ENCODE results near the gene LRIG2.
A peak's percentile ranks its signal among the peaks of the same experiment; 100 is the strongest.

Gene LRIG2

GRCh38 chr1:113129529-113130185 lies 56.7 kb downstream of the LRIG2 start:
- no peaks in the 10 kb centered on the region for H3K9me3 ChIP-seq (ENCODE audit: control insufficient read depth in 1 of 2, low read length in 2 of 2)
- peaks cover 14 to 19% of the 10 kb centered on the region in 2 donors for H3K36me3 ChIP-seq (ENCODE audit: control insufficient read depth in 1 of 2, insufficient read depth in 2 of 2, low read length in 2 of 2)
- H3K4me3 ChIP-seq (ENCODE audit: low read depth in 1 of 2, low read length in 2 of 2) = no peak overlapping the region

GRCh38 chr1:113133038-113133437 lies 60.0 kb downstream of the LRIG2 start:
- Histone ChIP-seq H3K4me1 (ENCODE audit: control insufficient read depth in 1 of 2, insufficient read depth in 2 of 2, low read length in 2 of 2) (peaks cover 0 to 11% of the 10 kb centered on the region in 2 donors), H3K36me3 (ENCODE audit: control insufficient read depth in 1 of 2, insufficient read depth in 2 of 2, low read length in 2 of 2) (no peaks in the 10 kb centered on the region), H3K4me3 (ENCODE audit: low read depth in 1 of 2, low read length in 2 of 2) (no peak overlapping the region), H3K9me3 (ENCODE audit: control insufficient read depth in 1 of 2, low read length in 2 of 2) (no peaks in the 10 kb centered on the region), H3K27me3 (ENCODE audit: low read depth, low read length) (no peaks in the 10 kb centered on the region), H3K27ac (ENCODE audit: low read length) (no peak overlapping the region)

More at GRCh38 chr1:113129529-113130185, 56.7 kb downstream of the LRIG2 start:
- H3K27ac ChIP-seq (ENCODE audit: low read length) = no peak overlapping the region
- peaks cover 0 to 2% of the 10 kb centered on the region in 2 donors for H3K4me1 ChIP-seq (ENCODE audit: control insufficient read depth in 1 of 2, insufficient read depth in 2 of 2, low read length in 2 of 2)
- H3K27me3 ChIP-seq (ENCODE audit: low read depth, low read length) = no peaks in the 10 kb centered on the region

- H3K4me1 ChIP-seq (ENCODE audit: control insufficient read depth in 1 of 2, insufficient read depth in 2 of 2, low read length in 2 of 2) = peaks cover 0 to 11% of the 10 kb centered on the region in 2 donors
- no peaks in the 10 kb centered on the region for H3K36me3 ChIP-seq (ENCODE audit: control insufficient read depth in 1 of 2, insufficient read depth in 2 of 2, low read length in 2 of 2)
- H3K4me3 ChIP-seq (ENCODE audit: low read depth in 1 of 2, low read length in 2 of 2) = no peak overlapping the region
- no peaks in the 10 kb centered on the region for H3K27me3 ChIP-seq (ENCODE audit: low read depth, low read length)
- no peak overlapping the region for H3K27ac ChIP-seq (ENCODE audit: low read length)
- H3K9me3 ChIP-seq (ENCODE audit: control insufficient read depth in 1 of 2, low read length in 2 of 2) = no peaks in the 10 kb centered on the region
Observed at GRCh38 chr1:113133759-113134158, 60.8 kb downstream of the LRIG2 start.

DNA sequence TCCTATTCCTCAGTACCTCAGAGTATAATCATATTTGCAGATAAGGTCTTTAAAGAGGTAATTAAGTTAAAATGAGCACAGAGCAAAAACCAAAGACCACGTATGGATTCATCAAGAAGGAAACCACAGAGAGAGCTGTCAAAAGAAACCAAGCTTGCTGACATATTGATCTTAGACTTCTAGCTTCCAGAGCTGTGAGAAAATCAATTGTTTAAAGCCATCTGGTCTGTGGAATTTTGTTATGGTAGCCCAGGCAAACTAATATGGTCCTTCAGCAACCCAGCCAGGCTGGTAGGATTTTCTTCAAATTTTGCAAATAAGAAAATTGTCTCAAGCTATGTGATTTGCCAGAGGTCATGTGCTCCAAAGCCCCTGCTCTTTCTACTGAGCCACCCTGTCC lies 62.5 kb downstream of the LRIG2 start:
- Histone ChIP-seq H3K4me1 (ENCODE audit: control insufficient read depth in 1 of 2, insufficient read depth in 2 of 2, low read length in 2 of 2) (peaks cover 0 to 11% of the 10 kb centered on the region in 2 donors), H3K27ac (ENCODE audit: low read length) (no peak overlapping the region), H3K4me3 (ENCODE audit: low read depth in 1 of 2, low read length in 2 of 2) (no peak overlapping the region), H3K27me3 (ENCODE audit: low read depth, low read length) (no peaks in the 10 kb centered on the region), H3K9me3 (ENCODE audit: control insufficient read depth in 1 of 2, low read length in 2 of 2) (no peaks in the 10 kb centered on the region), H3K36me3 (ENCODE audit: control insufficient read depth in 1 of 2, insufficient read depth in 2 of 2, low read length in 2 of 2) (no peaks in the 10 kb centered on the region)

DNA sequence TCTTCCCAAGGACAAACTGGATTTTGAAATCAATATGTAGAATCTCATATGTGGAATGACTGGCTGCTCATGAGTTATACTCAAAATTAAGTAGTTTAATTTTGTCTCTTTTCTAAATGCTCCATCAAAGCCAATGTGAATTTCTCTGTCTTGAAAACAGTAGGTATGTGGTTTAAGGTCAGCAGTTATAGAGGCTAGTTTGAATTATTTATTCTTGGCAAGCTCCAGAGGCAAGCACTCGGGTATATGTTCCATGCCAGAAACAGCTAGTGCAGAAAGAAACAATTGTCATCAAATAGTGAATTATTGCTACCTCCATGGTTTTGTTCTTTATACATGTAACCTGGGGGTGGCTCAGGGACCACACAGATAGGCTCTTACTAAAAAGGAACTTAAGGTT lies 63.5 kb downstream of the LRIG2 start:
- no peaks in the 10 kb centered on the region for H3K27me3 ChIP-seq (ENCODE audit: low read depth, low read length)
- H3K4me1 ChIP-seq (ENCODE audit: control insufficient read depth in 1 of 2, insufficient read depth in 2 of 2, low read length in 2 of 2) = peaks cover 0 to 20% of the 10 kb centered on the region in 2 donors
- H3K4me3 ChIP-seq (ENCODE audit: low read depth in 1 of 2, low read length in 2 of 2) = no peak overlapping the region
- no peak overlapping the region for H3K27ac ChIP-seq (ENCODE audit: low read length)
- no peaks in the 10 kb centered on the region for H3K9me3 ChIP-seq (ENCODE audit: control insufficient read depth in 1 of 2, low read length in 2 of 2)
- H3K36me3 ChIP-seq (ENCODE audit: control insufficient read depth in 1 of 2, insufficient read depth in 2 of 2, low read length in 2 of 2) = no peaks in the 10 kb centered on the region

- Histone ChIP-seq H3K9me3 (ENCODE audit: control insufficient read depth in 1 of 2, low read length in 2 of 2) (no peaks in the 10 kb centered on the region), H3K27ac (ENCODE audit: low read length) (no peak overlapping the region), H3K27me3 (ENCODE audit: low read depth, low read length) (no peaks in the 10 kb centered on the region), H3K4me3 (ENCODE audit: low read depth in 1 of 2, low read length in 2 of 2) (no peak overlapping the region), H3K4me1 (ENCODE audit: control insufficient read depth in 1 of 2, insufficient read depth in 2 of 2, low read length in 2 of 2) (peaks cover 0 to 24% of the 10 kb centered on the region in 2 donors), H3K36me3 (ENCODE audit: control insufficient read depth in 1 of 2, insufficient read depth in 2 of 2, low read length in 2 of 2) (no peaks in the 10 kb centered on the region)
Observed at GRCh38 chr1:113137563-113137962, 64.6 kb downstream of the LRIG2 start.

DNA sequence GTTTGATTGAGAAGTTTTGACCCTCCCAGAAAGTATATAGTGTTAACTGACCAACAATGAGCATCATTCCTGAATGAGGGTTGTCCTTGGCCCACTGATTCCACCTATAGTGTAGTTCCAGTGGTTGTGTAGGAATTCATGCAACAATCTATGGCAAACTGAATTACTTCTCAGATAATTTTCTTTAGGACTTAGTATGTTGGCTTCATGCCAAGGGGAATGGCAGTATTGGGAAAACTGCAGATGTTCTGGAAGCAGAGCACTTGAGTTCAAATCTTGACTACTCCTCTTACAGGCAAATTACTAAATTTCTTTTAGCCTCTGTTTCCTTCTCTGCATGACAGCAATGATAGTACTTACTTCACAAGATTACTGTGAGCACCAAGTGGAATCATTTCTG lies 65.8 kb downstream of the LRIG2 start:
- no peak overlapping the region for H3K4me3 ChIP-seq (ENCODE audit: low read depth in 1 of 2, low read length in 2 of 2)
- H3K27me3 ChIP-seq (ENCODE audit: low read depth, low read length) = no peaks in the 10 kb centered on the region
- no peak overlapping the region for H3K27ac ChIP-seq (ENCODE audit: low read length)
- peaks cover 0 to 24% of the 10 kb centered on the region in 2 donors for H3K4me1 ChIP-seq (ENCODE audit: control insufficient read depth in 1 of 2, insufficient read depth in 2 of 2, low read length in 2 of 2)
- no peaks in the 10 kb centered on the region for H3K36me3 ChIP-seq (ENCODE audit: control insufficient read depth in 1 of 2, insufficient read depth in 2 of 2, low read length in 2 of 2)
- no peaks in the 10 kb centered on the region for H3K9me3 ChIP-seq (ENCODE audit: control insufficient read depth in 1 of 2, low read length in 2 of 2)

DNA sequence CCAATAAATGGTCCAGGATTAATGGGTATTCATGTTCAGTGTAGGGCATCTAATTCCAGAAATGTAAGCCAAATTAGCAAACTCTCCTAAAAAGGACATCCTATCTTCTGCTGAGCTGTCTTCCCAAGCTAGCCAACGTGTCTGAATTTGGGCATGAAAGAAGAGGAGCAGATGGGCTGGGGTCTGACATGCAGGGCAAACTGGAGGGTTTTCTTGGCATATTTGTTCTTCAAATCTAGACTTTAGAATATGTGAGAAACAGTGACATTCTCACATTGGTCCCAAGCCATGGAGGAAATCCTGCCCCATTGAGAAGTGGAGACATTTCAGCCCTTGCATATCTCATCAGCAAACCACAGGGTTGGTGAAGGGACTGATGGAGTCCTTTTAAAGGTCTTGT lies 67.2 kb downstream of the LRIG2 start:
- H3K27me3 ChIP-seq (ENCODE audit: low read depth, low read length) = no peaks in the 10 kb centered on the region
- peaks cover 0 to 24% of the 10 kb centered on the region in 2 donors for H3K4me1 ChIP-seq (ENCODE audit: control insufficient read depth in 1 of 2, insufficient read depth in 2 of 2, low read length in 2 of 2)
- H3K36me3 ChIP-seq (ENCODE audit: control insufficient read depth in 1 of 2, insufficient read depth in 2 of 2, low read length in 2 of 2) = no peaks in the 10 kb centered on the region
- no peak overlapping the region for H3K27ac ChIP-seq (ENCODE audit: low read length)
- H3K9me3 ChIP-seq (ENCODE audit: control insufficient read depth in 1 of 2, low read length in 2 of 2) = no peaks in the 10 kb centered on the region
- no peak overlapping the region for H3K4me3 ChIP-seq (ENCODE audit: low read depth in 1 of 2, low read length in 2 of 2)

- peak overlapping the region; percentile 20 to 47 for H3K4me3 ChIP-seq (ENCODE audit: low read depth in 1 of 2, low read length in 2 of 2)
- no peak overlapping the region for H3K27ac ChIP-seq (ENCODE audit: low read length)
- H3K9me3 ChIP-seq (ENCODE audit: control insufficient read depth in 1 of 2, low read length in 2 of 2) = no peaks in the 10 kb centered on the region
- no peaks in the 10 kb centered on the region for H3K36me3 ChIP-seq (ENCODE audit: control insufficient read depth in 1 of 2, insufficient read depth in 2 of 2, low read length in 2 of 2)
- H3K4me1 ChIP-seq (ENCODE audit: control insufficient read depth in 1 of 2, insufficient read depth in 2 of 2, low read length in 2 of 2) = peaks cover 0 to 24% of the 10 kb centered on the region in 2 donors
- no peaks in the 10 kb centered on the region for H3K27me3 ChIP-seq (ENCODE audit: low read depth, low read length)
Observed at GRCh38 chr1:113140588-113141446, 67.8 kb downstream of the LRIG2 start.

DNA sequence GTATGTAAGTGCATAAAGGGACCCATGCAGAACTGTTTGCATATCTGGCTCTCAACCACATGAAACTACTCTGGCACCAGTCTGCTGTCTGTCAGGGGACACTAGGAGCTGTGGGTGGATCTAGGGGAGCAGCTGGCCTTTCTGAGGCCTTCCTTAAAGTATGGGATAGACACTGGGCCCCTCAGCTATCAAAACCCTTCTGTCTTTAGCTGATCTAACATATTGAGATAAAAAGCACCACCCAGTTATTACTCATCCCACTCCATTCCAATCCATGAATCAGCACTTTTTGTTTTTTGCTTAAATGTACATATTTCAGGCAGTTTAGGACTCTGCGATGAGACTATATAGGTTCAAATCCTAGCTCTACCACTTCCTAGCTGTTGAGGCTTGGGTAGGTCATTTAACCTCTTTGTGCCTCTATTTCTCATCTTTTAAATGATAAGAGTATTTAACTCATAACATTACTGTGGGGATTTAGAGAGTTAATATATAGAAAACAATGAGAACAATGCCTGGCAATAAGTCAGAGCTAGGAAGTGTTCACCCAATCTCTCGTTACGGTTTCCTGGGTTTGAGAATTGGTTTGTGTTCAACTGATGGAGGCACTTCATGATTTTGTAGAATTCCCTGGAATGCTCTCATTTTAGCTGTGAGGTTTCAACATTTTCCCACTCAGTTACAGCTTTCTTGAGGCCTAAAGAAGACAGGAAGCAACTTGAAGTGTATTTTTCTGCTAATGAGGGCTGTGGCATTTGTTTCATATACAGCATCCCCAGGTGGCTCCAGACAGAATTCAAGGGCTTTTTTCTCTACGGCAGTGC lies 68.9 kb downstream of the LRIG2 start:
- Histone ChIP-seq H3K27me3 (ENCODE audit: low read depth, low read length) (no peaks in the 10 kb centered on the region), H3K36me3 (ENCODE audit: control insufficient read depth in 1 of 2, insufficient read depth in 2 of 2, low read length in 2 of 2) (no peaks in the 10 kb centered on the region), H3K4me1 (ENCODE audit: control insufficient read depth in 1 of 2, insufficient read depth in 2 of 2, low read length in 2 of 2) (peaks cover 0 to 18% of the 10 kb centered on the region in 2 donors), H3K27ac (ENCODE audit: low read length) (no peak overlapping the region), H3K4me3 (ENCODE audit: low read depth in 1 of 2, low read length in 2 of 2) (no peak overlapping the region), H3K9me3 (ENCODE audit: control insufficient read depth in 1 of 2, low read length in 2 of 2) (no peaks in the 10 kb centered on the region)

DNA sequence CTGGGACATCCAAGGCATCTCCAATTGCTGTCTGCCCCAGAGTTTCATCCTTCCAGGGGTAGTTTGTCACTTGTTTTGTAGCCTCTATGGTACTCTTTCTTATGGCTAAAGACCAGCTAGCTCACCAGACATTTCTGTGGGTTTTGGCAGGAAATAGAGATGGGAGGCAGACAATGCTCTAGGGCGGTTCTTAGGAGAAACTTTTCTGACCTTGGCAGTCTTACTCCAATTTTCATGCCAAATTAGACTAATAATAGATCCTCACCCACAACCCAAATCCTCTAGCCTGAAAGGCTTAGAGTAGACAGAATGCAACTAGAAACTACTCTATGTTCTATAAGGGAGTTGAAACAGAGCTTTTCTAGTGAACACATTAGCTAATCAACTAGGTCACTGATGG lies 69.8 kb downstream of the LRIG2 start:
- peaks cover 0 to 12% of the 10 kb centered on the region in 2 donors for H3K4me1 ChIP-seq (ENCODE audit: control insufficient read depth in 1 of 2, insufficient read depth in 2 of 2, low read length in 2 of 2)
- no peak overlapping the region for H3K27ac ChIP-seq (ENCODE audit: low read length)
- no peaks in the 10 kb centered on the region for H3K27me3 ChIP-seq (ENCODE audit: low read depth, low read length)
- no peaks in the 10 kb centered on the region for H3K36me3 ChIP-seq (ENCODE audit: control insufficient read depth in 1 of 2, insufficient read depth in 2 of 2, low read length in 2 of 2)
- no peaks in the 10 kb centered on the region for H3K9me3 ChIP-seq (ENCODE audit: control insufficient read depth in 1 of 2, low read length in 2 of 2)
- H3K4me3 ChIP-seq (ENCODE audit: low read depth in 1 of 2, low read length in 2 of 2) = no peak overlapping the region
